Fibroblast of lung (primary cell): ENCODE results near the gene DNASE1.

Source experiments
- CTCF ChIP-seq, 2 donors: IDR thresholded peaks in 1 of 2; conservative IDR thresholded peaks in 1 of 2; 1 replicate in 1 of 2; 2 replicates in 1 of 2; pipeline ENCODE4 v1.5.1; 2011 to 2012; ENCODE audit warnings: low read length in 2 of 2, control low read depth in 1 of 2, inconsistent platforms in 1 of 2, low read depth in 1 of 2, mild to moderate bottlenecking in 1 of 2
- EZH2 ChIP-seq: IDR thresholded peaks from 2 replicates; pipeline ENCODE4 v1.5.1; 2012; ENCODE audit warnings: low read length, control low read depth, mild to moderate bottlenecking; ENCODE audit errors: missing control alignments

GRCh38 chr16:3673201-3673600 is 18.7 kb downstream of the DNASE1 start:
- no peak for TF ChIP-seq CTCF (conservative IDR thresholded peaks at IDR 0.05 in 1 of 2, IDR thresholded peaks at IDR 0.05 in 1 of 2; ENCODE audit: low read depth in 1 of 2, low read length in 2 of 2)
- no peak for TF ChIP-seq EZH2
